GM19463 (cell line): ENCODE results near the gene CPTP.

Source experiments
- ATAC-seq: cut with Tn5 transposase; IDR thresholded peaks from one replicate; pipeline ENCODE4 v1.9.1; 2021; ENCODE audit warnings: mild to moderate bottlenecking, moderate library complexity; ENCODE audit not compliant: unreplicated experiment

Gene CPTP

GRCh38 chr1:1317420-1317819 is 7.2 kb upstream of the CPTP start:
- ATAC-seq = no peak

GRCh38 chr1:1318131-1318652 is 6.4 kb upstream of the CPTP start:
- ATAC-seq = no peak

- ATAC-seq = no peak
Measured at GRCh38 chr1:1318777-1319645, 5.6 kb upstream of the CPTP start.

GRCh38 chr1:1319646-1319941 is 5.0 kb upstream of the CPTP start:
- no peak for ATAC-seq

GRCh38 chr1:1320666-1321448 is 3.7 kb upstream of the CPTP start:
- ATAC-seq = no peak

- no peak for ATAC-seq
Measured at GRCh38 chr1:1321477-1321876, 3.1 kb upstream of the CPTP start.

- no peak for ATAC-seq
Measured at GRCh38 chr1:1322418-1322817, 2.2 kb upstream of the CPTP start.

- no peak for ATAC-seq
Measured at GRCh38 chr1:1322952-1323351, 1.6 kb upstream of the CPTP start.

GRCh38 chr1:1324084-1324523 is 498 bp upstream of the CPTP start:
- ATAC-seq = no peak

- ATAC-seq = no peak
Measured at GRCh38 chr1:1325288-1326074, 879 bp downstream of the CPTP start.

GRCh38 chr1:1326075-1326605 is 1.5 kb downstream of the CPTP start:
- ATAC-seq = no peak

GRCh38 chr1:1327291-1327690 is 2.7 kb downstream of the CPTP start:
- no peak for ATAC-seq

- ATAC-seq = no peak
Measured at GRCh38 chr1:1328254-1328653, 3.7 kb downstream of the CPTP start.

- no peak for ATAC-seq
Measured at GRCh38 chr1:1329304-1330210, 5.0 kb downstream of the CPTP start.

GRCh38 chr1:1330366-1331067 is 5.9 kb downstream of the CPTP start:
- no peak for ATAC-seq

- no peak for ATAC-seq
Measured at GRCh38 chr1:1331068-1331965, 6.7 kb downstream of the CPTP start, which contains the start of gene TAS1R3. TAS1R3 (plus strand) TSS chr1:1331280; CDS start chr1:1331346, 66 bp downstream.

- no peak for ATAC-seq
Measured at GRCh38 chr1:1332031-1332755, 7.6 kb downstream of the CPTP start.
